Cardiac muscle cell (in vitro differentiated cells and primary cell): ENCODE measurements around the gene KIF26B. TPM values are rescaled to one million over a fixed set of nuclear protein-coding genes. Genes with fewer than 3 reads are reported as not detected.
A peak's percentile ranks its signal among the peaks of the same experiment; 100 is the strongest.

ENCODE experiments used
- DNase-seq, 2 donors: peaks; one replicate each; pipeline versions ENCODE4 v3.0.0 to v3.0.0-alpha.2; 2010 to 2017; ENCODE audit warnings: low read depth in 1 of 2, low spot score in 1 of 2
- H3K27ac ChIP-seq: fragments of 200-600 bp; sonication (generic); 2 replicates; pipeline ENCODE4 v1.5.1; 2016
- H3K27me3 ChIP-seq: fragments of 200-600 bp; sonication (generic); 2 replicates; pipeline ENCODE4 v1.6.0; 2016; ENCODE audit warnings: control low read depth
- H3K36me3 ChIP-seq: fragments of 200-600 bp; sonication (generic); 2 replicates; pipeline ENCODE4 v1.5.1; 2016; ENCODE audit warnings: control low read depth
- H3K4me1 ChIP-seq: fragments of 200-600 bp; sonication (generic); 2 replicates; pipeline ENCODE4 v1.8.1; 2017; ENCODE audit warnings: low read depth, mild to moderate bottlenecking, mixed run types
- H3K4me3 ChIP-seq: fragments of 200-600 bp; sonication (generic); 2 replicates; pipeline ENCODE4 v1.5.1; 2016; ENCODE audit warnings: mild to moderate bottlenecking
- H3K9me3 ChIP-seq: fragments of 200-600 bp; sonication (generic); 2 replicates; pipeline ENCODE4 v1.5.1; 2017; ENCODE audit warnings: low read depth, mild to moderate bottlenecking, control low read depth
- CTCF ChIP-seq: IDR thresholded peaks from 2 replicates; pipeline ENCODE4 v1.5.1; 2012; ENCODE audit warnings: low read depth, mild to moderate bottlenecking, low read length
- polyA plus RNA-seq: library from polyadenylated mRNA; unstranded; fragments of >200 nt; fragmentation: Nextera tagmentation; extraction: Ambion mirVana; gene quantifications from 2 replicates; pipeline ENCODE4 v1.2.1, GENCODE V29; 2016
- total RNA-seq: library from RNA; depleted of rRNA; stranded (reverse); fragments of >200 nt; gene quantifications from 2 replicates; pipeline ENCODE4 v1.2.3, GENCODE V29; 2016

KIF26B gene
- total and polyA plus RNA-seq, 2 experiments from 2014 or later, result 58.9 to 177 TPM

DNA sequence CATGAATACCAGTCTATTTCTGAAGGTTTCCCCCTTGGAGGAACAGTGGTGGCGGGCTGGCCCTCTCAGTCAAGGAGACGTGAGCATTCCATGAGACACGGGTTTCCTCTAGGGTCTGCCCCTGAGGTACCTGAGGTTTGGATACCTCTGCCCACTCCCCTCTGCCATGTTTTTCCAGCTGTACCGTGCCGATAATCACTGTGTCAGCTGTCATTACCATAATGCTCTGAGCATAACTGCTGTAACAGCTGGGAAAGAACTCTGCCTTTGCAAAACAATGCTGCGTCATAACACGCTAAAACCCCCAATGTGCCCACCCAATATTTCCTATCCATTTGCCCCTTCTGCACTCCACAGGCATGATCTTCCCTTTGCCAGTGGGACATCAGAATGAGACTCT lies 425.1 kb downstream of the KIF26B start:
- DNase-seq, result no peak
- Histone ChIP-seq H3K9me3 (no peaks in the 10 kb centered on the region), H3K27me3 (no peaks in the 10 kb centered on the region), H3K4me1 (peaks cover 14% of the 10 kb centered on the region), H3K4me3 (no peak overlapping the region), H3K27ac (no peak overlapping the region), H3K36me3 (peaks cover 7% of the 10 kb centered on the region)
- no peak for TF ChIP-seq CTCF

- Histone ChIP-seq H3K27ac (no peak overlapping the region), H3K36me3 (peaks cover 7% of the 10 kb centered on the region), H3K27me3 (no peaks in the 10 kb centered on the region), H3K4me1 (peaks cover 11% of the 10 kb centered on the region), H3K4me3 (no peak overlapping the region), H3K9me3 (no peaks in the 10 kb centered on the region)
- DNase-seq, result no peak
- no peak for TF ChIP-seq CTCF
Observed at GRCh38 chr1:245580651-245581050, 425.9 kb downstream of the KIF26B start.

GRCh38 chr1:245582026-245582425 lies 427.2 kb downstream of the KIF26B start:
- TF ChIP-seq CTCF, result no peak
- Histone ChIP-seq H3K4me1 (peaks cover 2% of the 10 kb centered on the region), H3K4me3 (no peak overlapping the region), H3K36me3 (peaks cover 7% of the 10 kb centered on the region), H3K27ac (peak overlapping the region; percentile 15), H3K9me3 (no peaks in the 10 kb centered on the region), H3K27me3 (no peaks in the 10 kb centered on the region)
- no peak for DNase-seq

- Histone ChIP-seq H3K36me3 (peaks cover 7% of the 10 kb centered on the region), H3K27ac (peak overlapping the region; percentile 15), H3K4me3 (no peak overlapping the region), H3K27me3 (no peaks in the 10 kb centered on the region), H3K4me1 (peaks cover 12% of the 10 kb centered on the region), H3K9me3 (no peaks in the 10 kb centered on the region)
- no peak for TF ChIP-seq CTCF
- DNase-seq, result no peak
Observed at GRCh38 chr1:245583081-245583480, 428.3 kb downstream of the KIF26B start.

- Histone ChIP-seq H3K9me3 (no peaks in the 10 kb centered on the region), H3K27me3 (no peaks in the 10 kb centered on the region), H3K4me1 (peaks cover 19% of the 10 kb centered on the region), H3K36me3 (peaks cover 7% of the 10 kb centered on the region), H3K27ac (peak overlapping the region; percentile 49), H3K4me3 (no peak overlapping the region)
- peak in 1 of 2 donors; percentile 29 for DNase-seq
- TF ChIP-seq CTCF, result no peak
Observed at GRCh38 chr1:245583575-245584330, 429.0 kb downstream of the KIF26B start.
